NB4 (cell line): ENCODE measurements around the gene ITM2A.

Experiments used
- DNase-seq: peaks from one replicate; pipeline ENCODE4 v3.0.0; 2010; ENCODE audit warnings: low read depth
- H3K4me3 ChIP-seq: one replicate; pipeline ENCODE4 v1.5.1; 2011; ENCODE audit warnings: mild to moderate bottlenecking, low read depth, low read length, moderate library complexity
- MYC ChIP-seq: IDR thresholded peaks from 2 replicates; pipeline ENCODE4 v1.6.1; 2011; ENCODE audit warnings: low read depth, low read length
- POLR2A ChIP-seq: IDR thresholded peaks from 2 replicates; pipeline ENCODE4 v1.6.1; 2011; ENCODE audit warnings: mild to moderate bottlenecking; ENCODE audit not compliant: insufficient read length; ENCODE audit errors: extremely low read depth
- TF ChIP-seq, protein P1 (sequence below): IDR thresholded peaks from 2 replicates; pipeline ENCODE4 v1.6.1; 2011; ENCODE audit warnings: low read depth, low read length
- TF ChIP-seq, protein P2 (sequence below): IDR thresholded peaks from one replicate; pipeline ENCODE4 v1.5.1; 2012; ENCODE audit warnings: low read depth, low read length

The ITM2A gene

GRCh38 chrX:79409657-79410056, 42.5 kb upstream of the ITM2A start:
- DNase-seq, result no peak
- TF ChIP-seq, protein P1, sequence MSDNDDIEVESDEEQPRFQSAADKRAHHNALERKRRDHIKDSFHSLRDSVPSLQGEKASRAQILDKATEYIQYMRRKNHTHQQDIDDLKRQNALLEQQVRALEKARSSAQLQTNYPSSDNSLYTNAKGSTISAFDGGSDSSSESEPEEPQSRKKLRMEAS, result no peak
- TF ChIP-seq MYC (no peak), POLR2A (no peak)
- TF ChIP-seq, protein P2, sequence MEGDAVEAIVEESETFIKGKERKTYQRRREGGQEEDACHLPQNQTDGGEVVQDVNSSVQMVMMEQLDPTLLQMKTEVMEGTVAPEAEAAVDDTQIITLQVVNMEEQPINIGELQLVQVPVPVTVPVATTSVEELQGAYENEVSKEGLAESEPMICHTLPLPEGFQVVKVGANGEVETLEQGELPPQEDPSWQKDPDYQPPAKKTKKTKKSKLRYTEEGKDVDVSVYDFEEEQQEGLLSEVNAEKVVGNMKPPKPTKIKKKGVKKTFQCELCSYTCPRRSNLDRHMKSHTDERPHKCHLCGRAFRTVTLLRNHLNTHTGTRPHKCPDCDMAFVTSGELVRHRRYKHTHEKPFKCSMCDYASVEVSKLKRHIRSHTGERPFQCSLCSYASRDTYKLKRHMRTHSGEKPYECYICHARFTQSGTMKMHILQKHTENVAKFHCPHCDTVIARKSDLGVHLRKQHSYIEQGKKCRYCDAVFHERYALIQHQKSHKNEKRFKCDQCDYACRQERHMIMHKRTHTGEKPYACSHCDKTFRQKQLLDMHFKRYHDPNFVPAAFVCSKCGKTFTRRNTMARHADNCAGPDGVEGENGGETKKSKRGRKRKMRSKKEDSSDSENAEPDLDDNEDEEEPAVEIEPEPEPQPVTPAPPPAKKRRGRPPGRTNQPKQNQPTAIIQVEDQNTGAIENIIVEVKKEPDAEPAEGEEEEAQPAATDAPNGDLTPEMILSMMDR, result no peak
- no peak overlapping the region for H3K4me3 ChIP-seq

DNA sequence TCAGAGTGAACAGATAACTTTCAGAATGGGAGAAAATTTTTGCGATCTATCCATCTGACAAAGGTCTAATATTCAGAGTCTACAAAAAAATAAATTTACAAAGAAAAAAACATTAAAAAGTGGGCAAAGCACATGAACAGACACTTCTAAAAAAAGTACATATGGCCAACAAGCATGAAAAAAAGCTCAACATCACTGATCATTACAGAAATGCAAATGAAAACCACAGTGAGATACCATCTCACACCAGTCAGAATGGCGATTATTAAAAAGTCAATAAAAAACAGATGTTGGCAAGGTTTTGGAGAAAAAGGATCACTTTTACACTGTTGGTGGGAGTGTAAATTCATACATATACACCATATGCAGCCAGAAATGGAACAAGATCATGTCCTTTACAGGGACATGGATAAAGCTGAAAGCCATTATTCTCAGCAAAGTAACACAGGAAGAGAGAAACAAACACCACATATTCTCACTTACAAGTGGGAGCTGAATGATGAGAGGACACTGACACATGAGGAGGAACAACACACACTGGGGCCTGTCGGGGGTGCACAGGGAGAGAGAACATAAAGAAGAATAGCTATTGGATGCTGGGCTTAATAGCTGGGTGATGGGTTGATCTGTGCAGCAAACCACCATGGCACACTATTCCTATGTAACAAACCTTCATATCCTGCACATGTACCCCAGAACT, 41.6 kb upstream of the ITM2A start:
- no peak overlapping the region for H3K4me3 ChIP-seq
- TF ChIP-seq POLR2A (no peak), MYC (no peak)
- TF ChIP-seq, protein P1, result no peak
- TF ChIP-seq, protein P2, result no peak
- DNase-seq, result no peak

GRCh38 chrX:79400623-79401022, 33.5 kb upstream of the ITM2A start:
- no peak overlapping the region for H3K4me3 ChIP-seq
- no peak for DNase-seq
- TF ChIP-seq POLR2A, result no peak
- TF ChIP-seq, protein P2, result no peak
- TF ChIP-seq, protein P1, result no peak
- no peak for TF ChIP-seq MYC

- TF ChIP-seq MYC, result no peak
- TF ChIP-seq, protein P2, result no peak
- H3K4me3 ChIP-seq, result no peak overlapping the region
- no peak for DNase-seq
Observed at GRCh38 chrX:79375340-79375739, 8.2 kb upstream of the ITM2A start.

DNA sequence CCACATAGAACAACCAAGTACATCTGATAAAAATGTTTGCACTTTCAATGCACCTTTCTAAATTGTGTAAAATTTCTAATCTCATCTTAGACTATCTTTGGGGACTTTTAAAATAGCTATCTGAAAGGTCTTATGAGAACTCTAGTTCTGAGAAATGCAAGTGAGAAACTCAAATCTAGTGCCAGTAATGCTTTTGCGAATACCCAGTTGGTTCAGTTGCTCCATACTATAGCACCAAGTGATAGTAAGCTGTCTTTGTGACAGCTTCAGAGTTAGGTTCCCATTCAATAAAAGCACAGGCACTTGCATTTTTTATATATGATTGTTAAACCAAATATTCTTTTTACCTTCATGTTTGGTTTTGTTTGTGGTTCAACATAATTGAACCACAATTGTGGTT, 4.5 kb upstream of the ITM2A start:
- no peak for TF ChIP-seq MYC
- TF ChIP-seq, protein P1, result no peak
- no peak for TF ChIP-seq POLR2A
- TF ChIP-seq, protein P2, result no peak
- no peak for DNase-seq

GRCh38 chrX:79371101-79371500, 4.0 kb upstream of the ITM2A start:
- TF ChIP-seq, protein P1, result no peak
- TF ChIP-seq, protein P2, result no peak
- TF ChIP-seq MYC (no peak), POLR2A (no peak)
- H3K4me3 ChIP-seq, result no peak overlapping the region
- DNase-seq, result no peak

More for the DNA sequence above, 4.5 kb upstream of the ITM2A start:
- no peak overlapping the region for H3K4me3 ChIP-seq
